GM21528 (cell line): ENCODE data around the gene RAB11FIP4.

Experiments
- ATAC-seq: cut with Tn5 transposase; IDR thresholded peaks from one replicate; pipeline ENCODE4 v1.9.1; 2021; ENCODE audit warnings: mild to moderate bottlenecking, moderate library complexity; ENCODE audit not compliant: unreplicated experiment, low FRiP score

RAB11FIP4 gene

DNA sequence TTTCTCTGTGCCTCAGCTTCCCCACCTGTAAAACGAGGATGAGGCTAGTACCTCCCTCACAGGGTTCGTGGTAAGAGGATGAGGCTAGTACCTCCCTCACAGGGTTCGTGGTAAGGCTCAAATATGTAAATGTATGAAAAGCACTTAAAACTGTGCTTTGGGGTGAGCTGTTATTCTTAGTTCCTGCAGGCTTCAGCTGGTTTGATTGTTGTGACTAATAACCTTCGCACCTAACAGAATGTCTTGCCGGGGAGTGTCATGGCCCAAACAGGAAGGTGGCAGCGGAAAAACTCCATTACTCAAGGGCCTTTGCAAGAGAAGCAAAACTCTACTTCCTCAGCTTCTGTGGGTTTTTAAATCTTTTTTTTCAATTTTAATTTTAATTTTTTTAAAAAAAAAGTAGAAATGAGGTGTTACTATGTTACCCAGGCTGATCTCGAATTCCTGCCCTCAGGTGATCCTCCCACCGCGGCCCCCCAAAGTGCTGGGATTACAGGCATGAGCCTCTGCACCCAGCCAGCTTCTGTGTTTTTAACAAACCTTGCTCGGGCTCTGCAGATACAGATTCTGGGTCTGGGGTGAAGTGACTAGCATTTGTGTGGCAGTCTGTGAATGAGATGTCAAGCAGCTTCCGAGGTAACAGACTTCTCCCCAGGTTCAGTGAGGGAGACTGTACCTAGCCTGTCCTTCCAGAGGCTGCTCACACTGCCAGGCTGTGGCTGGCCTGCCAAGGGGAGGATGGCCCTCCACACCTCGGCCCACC lies 103.0 kb downstream of the RAB11FIP4 start:
- ATAC-seq = no peak

DNA sequence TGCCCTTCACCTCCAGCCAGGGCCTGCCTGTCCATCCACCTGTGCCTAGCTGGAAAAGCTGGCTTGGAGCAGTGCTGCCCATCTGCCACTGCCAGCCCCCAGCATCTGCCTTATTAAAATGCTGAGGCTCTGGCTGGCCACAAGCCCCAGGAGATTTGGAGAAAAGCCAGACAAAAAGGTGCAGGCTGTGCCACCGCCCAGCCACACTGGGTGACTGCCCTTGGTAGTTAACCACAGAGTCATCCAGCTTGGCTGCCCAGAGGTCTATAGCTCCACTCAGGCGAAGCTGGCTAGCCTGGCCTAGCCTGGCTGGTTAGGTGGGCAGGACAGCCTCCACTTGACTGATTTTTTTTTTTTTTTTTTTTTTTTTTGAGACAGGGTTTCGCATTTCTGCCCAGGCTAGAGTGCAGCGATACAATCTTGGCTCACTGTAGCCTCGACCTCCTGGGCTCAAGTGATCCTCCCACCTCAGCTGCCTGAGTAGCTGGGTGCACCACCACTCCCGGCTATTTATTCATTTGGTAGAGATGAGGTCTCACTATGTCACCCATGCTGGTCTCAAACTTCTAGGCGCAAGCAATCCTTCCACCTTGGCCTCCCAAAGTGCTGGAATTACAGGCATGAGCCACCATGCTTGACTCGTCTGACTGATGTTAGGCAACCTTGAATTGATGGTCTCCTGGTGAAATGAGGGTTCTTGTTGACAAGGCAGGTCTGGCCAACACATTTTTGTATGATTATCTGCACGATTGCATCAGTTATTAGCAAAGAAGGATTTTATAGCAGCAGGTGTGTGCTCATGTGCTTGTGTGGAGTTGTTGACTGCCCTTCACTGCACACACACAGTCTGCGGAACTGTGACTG lies 103.8 kb downstream of the RAB11FIP4 start:
- ATAC-seq = no peak

DNA sequence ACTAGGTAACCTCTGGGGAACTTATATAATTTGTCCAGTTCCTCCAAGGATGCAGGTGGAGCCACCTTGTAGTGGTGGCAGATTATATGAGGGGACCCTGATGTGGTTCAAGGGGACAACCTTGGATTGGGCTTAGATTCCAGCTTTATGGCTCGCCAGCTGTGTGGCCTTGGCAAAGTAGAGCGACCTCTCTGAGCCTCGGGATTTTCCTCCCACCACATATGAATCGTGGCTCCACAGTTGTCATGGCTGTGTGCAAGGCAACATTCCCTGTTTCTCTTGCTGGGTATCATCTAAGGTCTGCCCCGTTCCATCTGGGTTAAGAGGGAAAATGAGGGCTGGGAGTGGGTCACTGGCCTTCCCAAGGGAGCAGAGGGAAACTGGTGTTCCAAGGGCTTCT lies 104.6 kb downstream of the RAB11FIP4 start:
- no peak for ATAC-seq

- ATAC-seq = no peak
Measured at GRCh38 chr17:31496601-31497000, 105.1 kb downstream of the RAB11FIP4 start.

GRCh38 chr17:31497431-31497830 lies 106.0 kb downstream of the RAB11FIP4 start:
- ATAC-seq = no peak

- no peak for ATAC-seq
Measured at GRCh38 chr17:31497994-31498826, 106.7 kb downstream of the RAB11FIP4 start.

DNA sequence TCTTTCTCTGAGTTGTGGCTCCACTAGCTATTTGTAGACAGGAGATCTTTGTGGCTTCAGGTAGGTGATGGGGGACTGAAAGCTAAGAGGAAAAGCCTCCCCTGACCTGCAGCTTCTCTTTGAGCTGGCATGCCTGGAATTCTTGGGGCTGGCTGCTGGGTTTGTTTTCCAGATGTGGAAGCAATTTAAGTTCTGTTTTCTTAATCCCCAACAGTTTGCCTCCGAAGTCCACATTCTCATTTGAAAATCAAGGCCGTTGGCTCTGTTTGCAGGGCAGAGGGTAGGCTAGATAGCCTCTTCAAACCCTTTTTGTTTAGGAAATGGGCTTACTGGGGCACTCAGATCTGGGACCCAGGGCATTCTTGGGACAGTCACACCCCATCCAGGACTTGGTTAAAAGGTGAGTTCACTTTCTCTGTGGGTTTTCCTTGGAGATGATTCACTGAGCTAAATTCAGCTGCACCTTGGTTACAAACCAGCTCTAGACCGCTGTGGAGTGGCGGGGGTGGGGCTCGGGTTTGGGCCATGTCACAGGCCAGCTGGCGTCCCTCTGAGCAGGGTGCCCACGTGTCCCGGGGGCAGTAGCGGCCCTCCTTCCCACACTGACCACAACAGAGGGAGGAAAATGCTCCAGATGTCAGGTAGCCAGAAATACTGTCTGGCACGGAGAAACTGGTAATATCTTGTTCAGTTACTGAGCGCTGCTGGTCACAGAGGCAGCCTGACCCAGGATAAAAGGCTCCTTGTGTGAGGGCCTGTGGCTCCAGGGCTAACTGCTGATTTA lies 108.5 kb downstream of the RAB11FIP4 start:
- ATAC-seq = no peak

DNA sequence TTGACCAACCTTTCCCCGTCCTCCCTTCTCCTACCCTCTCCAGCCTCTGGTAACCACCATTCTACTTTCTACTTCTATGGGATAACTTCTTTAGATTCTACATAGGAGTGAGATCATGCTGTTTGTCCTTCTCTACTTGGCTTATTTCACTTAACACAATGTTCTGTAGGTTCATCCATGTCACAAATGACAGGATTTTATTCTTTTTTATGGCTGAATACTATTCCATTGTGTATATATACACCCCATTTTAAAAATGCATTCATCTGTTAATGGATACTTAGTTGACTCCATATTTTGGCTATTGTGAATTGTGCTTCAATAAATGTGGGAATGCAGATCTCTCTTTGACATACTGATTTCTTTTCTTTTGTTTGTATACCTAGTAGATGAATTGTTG lies 115.0 kb downstream of the RAB11FIP4 start:
- no peak for ATAC-seq

DNA sequence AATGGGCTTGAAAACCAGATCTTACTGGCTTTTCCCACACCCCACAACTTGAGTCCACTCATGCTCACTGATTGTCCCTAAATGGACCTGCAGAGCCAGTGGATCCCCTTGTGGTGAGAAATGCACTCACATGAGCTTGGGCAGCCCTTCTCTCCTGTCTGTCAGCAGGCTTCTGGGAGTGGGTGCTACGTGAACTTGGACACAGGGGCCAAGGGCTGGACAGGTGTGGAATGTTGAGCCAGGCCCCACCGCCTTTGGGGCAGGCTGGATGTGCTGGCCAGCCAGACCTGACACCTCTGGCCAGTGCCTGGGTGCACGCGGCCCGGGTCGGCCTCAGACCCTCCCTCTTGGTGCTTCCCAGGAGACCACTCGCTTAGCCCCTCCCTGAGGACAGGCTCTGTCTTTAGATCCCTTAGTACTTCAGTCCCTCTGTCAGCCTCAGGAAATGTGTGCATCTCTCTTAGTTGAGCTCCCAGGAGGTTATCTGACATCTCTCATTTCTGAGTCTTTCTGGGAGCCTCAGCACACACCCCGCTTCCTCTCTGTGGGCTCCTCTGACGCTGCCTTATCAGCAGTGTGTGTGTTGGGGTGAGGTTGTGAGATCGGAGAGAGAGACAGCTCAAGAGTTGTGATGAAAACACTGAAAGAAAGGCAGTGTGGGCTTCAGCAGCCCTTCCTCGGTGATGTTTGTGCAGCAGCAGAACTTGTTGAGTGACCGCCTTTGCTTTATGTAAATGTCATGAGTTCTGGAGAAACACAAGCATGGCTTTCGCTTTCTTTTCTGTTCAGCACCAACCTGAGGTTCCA lies 117.0 kb downstream of the RAB11FIP4 start:
- ATAC-seq = no peak

DNA sequence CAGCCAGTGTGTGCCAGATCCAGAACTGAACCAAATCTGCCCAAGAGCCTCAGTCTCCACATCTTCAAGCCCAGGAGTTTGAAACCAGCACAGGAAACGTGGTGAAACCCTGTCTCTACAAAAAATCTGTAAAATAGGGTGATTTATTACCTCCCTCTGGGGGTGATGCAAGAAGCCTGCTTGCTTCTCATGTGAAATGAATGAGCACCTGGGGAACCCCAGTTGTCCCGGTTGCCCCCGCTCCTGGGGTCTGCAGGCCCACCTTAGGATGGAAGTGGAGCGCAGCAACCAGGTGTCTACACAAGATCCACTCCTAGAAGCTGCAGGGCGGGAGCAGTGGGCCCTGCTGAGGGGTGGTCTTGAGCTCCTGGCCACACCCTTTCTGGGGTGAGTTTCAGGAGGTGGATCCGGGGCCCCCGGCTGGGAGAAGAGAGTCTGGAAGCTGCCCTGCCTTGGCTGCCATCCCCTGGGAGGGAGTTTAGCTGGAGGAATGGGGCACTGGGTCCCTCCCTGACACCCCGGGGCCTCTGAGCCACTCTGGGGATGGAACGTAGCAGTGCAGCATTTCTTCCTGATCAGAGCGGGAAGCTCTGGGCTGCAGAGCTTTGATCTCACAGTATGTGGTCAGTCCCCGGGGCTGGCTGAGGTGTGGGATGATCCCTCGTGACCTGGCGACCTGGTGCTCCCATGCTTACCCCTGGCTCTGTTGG lies 117.8 kb downstream of the RAB11FIP4 start:
- no peak for ATAC-seq

DNA sequence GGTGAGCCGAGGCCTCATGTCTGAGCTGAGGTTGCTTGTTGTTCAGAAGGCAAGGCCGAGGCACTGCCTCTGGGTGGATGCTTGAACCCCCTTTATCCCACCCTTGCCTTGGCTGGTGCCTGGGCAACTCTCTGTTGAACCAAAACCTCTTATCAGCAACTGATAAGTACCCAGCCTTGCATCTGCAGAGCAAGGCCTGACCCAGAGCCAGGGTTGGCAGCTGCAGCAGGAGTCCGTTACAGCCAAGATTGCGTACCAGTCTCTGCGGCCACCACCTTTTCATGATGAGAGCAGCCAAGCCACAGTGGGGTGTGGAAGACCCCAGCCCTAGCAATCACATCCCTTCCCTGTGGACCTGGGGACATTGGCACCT lies 118.3 kb downstream of the RAB11FIP4 start:
- no peak for ATAC-seq

DNA sequence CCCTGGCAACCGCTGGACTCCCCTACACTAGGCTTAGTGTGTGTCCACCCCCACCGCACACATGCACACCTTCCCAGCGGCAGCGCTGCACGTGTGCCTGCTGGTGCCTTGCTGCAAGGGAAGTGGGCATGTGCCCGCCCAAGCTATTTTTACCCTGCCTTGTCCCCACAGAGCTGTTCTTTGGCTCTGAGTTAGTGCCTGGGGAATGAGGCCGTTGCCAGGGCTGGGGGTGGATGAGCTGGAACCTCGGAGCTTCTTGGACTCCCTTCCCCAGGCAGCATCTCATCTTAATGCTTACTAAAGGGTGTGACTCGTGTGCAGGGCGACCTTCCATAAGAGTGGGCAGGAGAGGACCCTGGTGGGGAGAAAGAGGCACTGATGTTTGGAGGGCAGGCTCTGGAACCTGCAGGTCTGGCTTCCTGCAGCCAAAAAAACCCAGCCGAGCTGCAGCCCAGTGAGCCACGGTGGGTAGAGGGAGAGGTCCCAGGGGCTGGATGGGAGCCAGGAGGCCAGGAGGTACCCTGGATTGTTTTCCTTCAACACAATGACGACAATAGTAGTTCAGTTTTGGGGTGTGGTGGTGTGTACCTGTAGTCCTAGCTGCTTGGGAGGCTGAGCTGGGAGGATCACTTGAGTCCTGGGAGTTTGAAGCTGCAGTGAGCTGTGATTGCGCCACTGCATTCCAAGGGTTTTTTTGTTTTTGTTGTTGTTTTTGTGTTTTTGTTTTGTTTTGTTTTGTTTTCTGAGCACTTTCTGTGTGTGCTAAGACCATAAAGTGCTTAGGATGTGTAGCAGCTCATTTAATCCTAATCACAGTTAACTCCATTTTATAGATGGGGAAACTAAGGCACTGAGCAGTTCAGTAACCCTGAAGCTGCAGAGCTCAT lies 119.1 kb downstream of the RAB11FIP4 start:
- ATAC-seq = no peak

DNA sequence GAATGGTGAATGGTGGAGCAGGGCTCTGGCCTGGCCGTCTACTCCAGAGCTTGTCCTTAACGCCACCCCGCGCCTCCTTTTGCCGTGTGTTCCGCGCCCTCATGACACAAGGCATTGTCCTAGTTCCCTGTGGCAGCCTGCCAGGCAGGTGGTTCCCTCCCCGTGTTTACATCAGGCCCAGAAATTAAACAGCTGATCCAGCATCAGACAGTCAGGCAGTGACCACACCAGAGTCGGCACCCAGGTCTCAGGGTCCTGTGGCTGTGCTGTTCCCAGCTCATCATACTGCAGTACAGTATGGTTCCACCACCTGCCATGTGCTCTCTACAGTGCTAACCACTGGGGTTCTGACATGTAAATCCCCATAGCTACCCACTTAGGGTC lies 119.7 kb downstream of the RAB11FIP4 start:
- no peak for ATAC-seq

- no peak for ATAC-seq
Measured at GRCh38 chr17:31511580-31511979, 120.1 kb downstream of the RAB11FIP4 start.

DNA sequence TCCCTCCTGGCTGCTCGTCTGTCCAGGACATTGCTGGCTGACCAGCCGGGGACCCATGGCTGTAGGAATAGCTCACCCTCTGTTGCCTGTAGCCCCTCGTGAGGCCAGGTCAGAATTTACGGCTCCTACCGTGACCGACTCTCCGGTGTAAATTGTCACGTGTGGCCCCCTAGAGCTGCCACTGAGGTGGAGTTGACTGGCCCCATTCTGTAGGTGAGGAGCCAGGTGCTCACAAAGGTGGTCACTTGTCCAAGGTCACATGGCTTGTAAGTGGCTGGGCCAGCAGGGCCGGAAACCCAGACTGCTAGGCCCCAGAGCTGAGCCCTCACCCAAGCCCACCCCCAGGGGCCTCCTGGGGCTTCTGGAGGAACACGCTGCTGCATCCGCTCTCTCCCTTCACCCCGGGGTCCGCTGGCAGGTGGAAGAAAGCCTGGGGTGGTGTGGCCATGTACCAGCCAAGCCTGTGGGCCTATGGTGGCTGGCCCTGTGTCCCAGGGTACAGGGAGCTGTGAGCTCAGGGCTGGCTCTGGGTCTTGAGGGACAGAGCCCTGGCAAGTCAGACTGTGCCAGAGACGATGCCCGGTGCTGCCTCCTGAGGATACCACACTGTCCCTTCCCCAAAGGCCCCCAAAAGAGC lies 120.7 kb downstream of the RAB11FIP4 start:
- no peak for ATAC-seq

DNA sequence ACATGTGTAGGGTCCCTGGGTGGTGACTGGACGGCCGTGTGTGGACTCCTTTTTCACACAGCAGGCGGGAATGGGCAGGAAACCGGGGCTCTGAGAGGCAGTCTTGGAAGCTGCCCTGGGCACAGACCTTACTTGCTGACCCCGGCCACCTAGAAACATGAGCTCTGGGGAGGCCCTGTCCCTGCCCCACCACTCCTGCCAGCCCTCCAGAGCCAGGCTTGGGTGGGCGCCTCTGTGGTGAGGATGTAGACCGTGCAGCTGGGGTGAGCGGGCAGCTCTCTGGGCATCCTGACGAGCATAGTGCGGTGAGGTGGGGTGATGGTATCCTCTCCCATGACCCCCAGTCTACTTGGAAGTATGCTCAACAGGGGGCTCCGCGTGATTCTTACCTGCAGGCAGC lies 121.3 kb downstream of the RAB11FIP4 start:
- ATAC-seq = no peak

DNA sequence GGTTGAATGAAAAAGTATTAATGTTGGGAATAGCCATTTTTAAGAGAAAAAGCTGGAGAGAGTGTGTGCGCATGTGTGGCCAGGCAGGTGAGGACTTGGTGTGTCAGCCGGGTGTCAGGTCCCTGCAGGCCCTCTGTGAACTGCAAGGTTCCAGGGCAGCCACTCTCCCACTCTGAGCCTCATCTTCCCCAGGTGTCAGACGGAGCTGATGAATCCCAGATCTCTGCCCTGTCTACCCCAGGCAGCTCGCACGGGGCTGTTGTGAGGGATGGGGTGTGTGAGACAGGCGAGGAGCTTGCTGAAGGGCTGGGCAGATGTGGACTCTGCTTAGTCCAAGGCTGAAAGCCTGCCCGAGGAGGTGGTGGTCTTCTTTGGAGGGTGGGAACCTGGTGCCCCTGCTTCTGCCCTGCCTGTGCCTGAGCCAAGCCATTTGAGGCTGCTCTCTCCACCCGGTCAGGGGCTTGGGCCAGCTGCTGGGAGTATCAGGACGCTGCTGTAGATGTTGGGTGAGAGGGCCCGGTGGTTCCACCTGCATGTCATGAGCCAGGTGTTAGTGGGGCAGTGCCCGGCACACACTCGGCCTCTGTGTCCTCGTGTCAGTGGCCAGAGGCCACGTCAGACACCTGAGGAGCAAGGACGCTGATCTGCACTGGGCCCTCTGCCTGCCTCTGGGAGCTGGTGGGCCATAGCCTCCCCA lies 122.4 kb downstream of the RAB11FIP4 start:
- no peak for ATAC-seq
